Sigmoid colon (tissue), 7 donors: ENCODE results near the gene ARFGAP1. TPM values are rescaled to one million over a fixed set of nuclear protein-coding genes. Genes with fewer than 3 reads are reported as not detected.

Experiments used
- DNase-seq: peaks from one replicate; pipeline ENCODE4 v3.0.0-alpha.2; 2019
- H3K27ac ChIP-seq, 4 donors: fragments of 200-600 bp; sonication (generic); one replicate each; pipeline ENCODE4 v1.5.1; 2016 to 2019; ENCODE audit warnings: mild to moderate bottlenecking in 1 of 4
- H3K27me3 ChIP-seq, 3 donors: fragments of 200-600 bp; sonication (generic); one replicate each; pipeline ENCODE4 v1.5.1; 2019; ENCODE audit warnings: mild to moderate bottlenecking in 1 of 3
- H3K36me3 ChIP-seq, 4 donors: fragments of 200-600 bp; sonication (generic); one replicate each; pipeline ENCODE4 v1.5.1; 2016 to 2019
- H3K4me1 ChIP-seq, 4 donors: fragments of 200-600 bp; sonication (generic); one replicate each; pipeline ENCODE4 v1.5.1; 2017 to 2019
- H3K4me3 ChIP-seq, 4 donors: fragments of 200-600 bp; sonication (generic); one replicate each; pipeline ENCODE4 v1.5.1; 2017 to 2019; ENCODE audit warnings: mild to moderate bottlenecking in 2 of 4, moderate library complexity in 1 of 4
- H3K9me3 ChIP-seq, 4 donors: fragments of 200-600 bp in 3 of 4; sonication (generic) in 3 of 4; one replicate each; pipeline versions ENCODE4 v1.5.1 to v1.6.1; 2013 to 2019
- EP300 ChIP-seq, 4 donors: sonication (generic); formaldehyde crosslinking; IDR thresholded peaks; one replicate each; pipeline ENCODE4 v1.6.1; 2017; ENCODE audit warnings: antibody characterized with exemption in 4 of 4
- POLR2A ChIP-seq, 2 donors: fragments of 450-650 bp; IDR thresholded peaks; one replicate each; pipeline ENCODE4 v1.6.1; 2016; ENCODE audit warnings: antibody characterized with exemption in 2 of 2, mild to moderate bottlenecking in 2 of 2, moderate library complexity in 2 of 2
- POLR2AphosphoS5 ChIP-seq, 4 donors: sonication (generic); formaldehyde crosslinking; IDR thresholded peaks; one replicate each; pipeline ENCODE4 v1.6.1; 2017; ENCODE audit warnings: antibody characterized with exemption in 4 of 4
- WGBS, 2 donors: extraction: QIAGEN DNeasy Blood & Tissue Kit; methylation state at CpG; one replicate each; pipeline ENCODE4 v1.1.7; 2013; 5-methylcytosine and 5-hydroxymethylcytosine counted together
- intact Hi-C: fragments of 100-400 bp; cut with DNase I; formaldehyde crosslinking; loops from one replicate; pipeline ENCODE4 v1.15.1; 2023
- polyA plus RNA-seq, 3 donors: library from polyadenylated mRNA; stranded (reverse); fragments of 200-250 nt; gene quantifications; one replicate each; pipeline ENCODE4 v1.2.3, GENCODE V29; 2013
- total RNA-seq, 4 donors: library from RNA; depleted of rRNA; stranded (reverse); fragments of >200 nt; gene quantifications; one replicate each; pipeline ENCODE4 v1.1.0, GENCODE V29; 2016
- TF ChIP-seq, protein P1 (sequence below), 4 experiments: fragments of 450-650 bp in 3 of 4; fragments of 200-600 bp in 1 of 4; IDR thresholded peaks; one replicate each; pipeline ENCODE4 v1.5.1; 2016 to 2019; ENCODE audit warnings: antibody characterized with exemption in 4 of 4, mild to moderate bottlenecking in 3 of 4, moderate library complexity in 2 of 4
- donor health status: healthy with polysubstance abuse.
- donor health status: Bipolar disorder and iron deficiency.
- donor health status: healthy.

The ARFGAP1 gene
- total and polyA plus RNA-seq, 7 donors = 19.8 to 109 (median 31.8) TPM

DNA sequence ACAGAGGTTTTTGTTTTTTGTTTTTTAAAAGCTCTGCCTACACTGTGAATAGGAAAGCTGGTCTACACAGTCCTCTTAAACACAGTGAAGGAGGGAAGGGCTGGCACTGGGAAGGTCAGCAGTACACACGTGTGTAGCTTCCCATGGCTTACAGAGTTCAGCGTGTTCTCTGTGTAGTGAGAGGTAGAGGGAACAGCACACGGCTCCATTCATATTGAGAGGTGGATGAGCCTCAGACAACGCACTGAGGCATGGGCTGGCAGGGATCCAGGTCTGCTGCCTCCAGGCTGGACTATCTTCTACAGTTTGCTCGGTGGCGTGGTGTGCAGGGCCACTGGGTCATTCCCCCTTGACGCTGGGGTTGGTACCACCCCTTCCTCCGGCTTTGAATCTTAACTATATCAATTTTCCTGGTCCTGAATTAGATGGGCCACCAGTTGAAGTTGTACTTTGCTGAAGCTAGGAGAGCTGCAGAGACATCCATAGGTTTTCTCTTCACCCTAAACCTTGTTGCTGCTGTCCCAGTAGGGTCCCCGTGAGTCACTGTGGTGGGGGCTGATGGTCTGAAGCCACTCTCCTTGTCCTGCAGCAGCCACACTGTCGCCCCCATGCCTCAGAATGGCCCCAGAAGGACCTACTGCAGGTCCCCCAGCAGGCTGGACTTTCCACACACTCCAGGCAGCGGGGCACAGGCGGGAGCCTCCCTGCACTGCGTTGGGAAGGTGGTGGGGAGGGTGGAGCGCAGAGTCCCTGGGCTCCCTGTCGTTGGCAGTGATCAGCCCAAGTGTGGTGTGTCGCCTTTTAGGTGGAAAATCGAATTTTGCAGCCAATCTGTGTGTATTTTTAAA is 2.0 kb downstream of the ARFGAP1 start:
- Histone ChIP-seq H3K4me1 (peaks cover 0 to 30% (median 25%) of the 10 kb centered on the region in 4 donors), H3K27me3 (no peaks in the 10 kb centered on the region), H3K27ac (no peak overlapping the region), H3K36me3 (peaks cover 0 to 42% (median 32%) of the 10 kb centered on the region in 4 donors), H3K9me3 (no peaks in the 10 kb centered on the region), H3K4me3 (peak overlapping the region in 1 of 4 donors; percentile 91)
- TF ChIP-seq POLR2AphosphoS5 (IDR thresholded peaks at IDR 0.05) (no peak), EP300 (IDR thresholded peaks at IDR 0.05) (no peak), POLR2A (IDR thresholded peaks at IDR 0.05) (no peak)
- TF ChIP-seq, protein P1, sequence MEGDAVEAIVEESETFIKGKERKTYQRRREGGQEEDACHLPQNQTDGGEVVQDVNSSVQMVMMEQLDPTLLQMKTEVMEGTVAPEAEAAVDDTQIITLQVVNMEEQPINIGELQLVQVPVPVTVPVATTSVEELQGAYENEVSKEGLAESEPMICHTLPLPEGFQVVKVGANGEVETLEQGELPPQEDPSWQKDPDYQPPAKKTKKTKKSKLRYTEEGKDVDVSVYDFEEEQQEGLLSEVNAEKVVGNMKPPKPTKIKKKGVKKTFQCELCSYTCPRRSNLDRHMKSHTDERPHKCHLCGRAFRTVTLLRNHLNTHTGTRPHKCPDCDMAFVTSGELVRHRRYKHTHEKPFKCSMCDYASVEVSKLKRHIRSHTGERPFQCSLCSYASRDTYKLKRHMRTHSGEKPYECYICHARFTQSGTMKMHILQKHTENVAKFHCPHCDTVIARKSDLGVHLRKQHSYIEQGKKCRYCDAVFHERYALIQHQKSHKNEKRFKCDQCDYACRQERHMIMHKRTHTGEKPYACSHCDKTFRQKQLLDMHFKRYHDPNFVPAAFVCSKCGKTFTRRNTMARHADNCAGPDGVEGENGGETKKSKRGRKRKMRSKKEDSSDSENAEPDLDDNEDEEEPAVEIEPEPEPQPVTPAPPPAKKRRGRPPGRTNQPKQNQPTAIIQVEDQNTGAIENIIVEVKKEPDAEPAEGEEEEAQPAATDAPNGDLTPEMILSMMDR (IDR thresholded peaks at IDR 0.05) = no peak
- DNase-seq = no peak
- 82 to 85% methylated on average over 17 of the region's 17 CpGs for WGBS, 2 donors
- intact Hi-C loops = no loop called here

DNA sequence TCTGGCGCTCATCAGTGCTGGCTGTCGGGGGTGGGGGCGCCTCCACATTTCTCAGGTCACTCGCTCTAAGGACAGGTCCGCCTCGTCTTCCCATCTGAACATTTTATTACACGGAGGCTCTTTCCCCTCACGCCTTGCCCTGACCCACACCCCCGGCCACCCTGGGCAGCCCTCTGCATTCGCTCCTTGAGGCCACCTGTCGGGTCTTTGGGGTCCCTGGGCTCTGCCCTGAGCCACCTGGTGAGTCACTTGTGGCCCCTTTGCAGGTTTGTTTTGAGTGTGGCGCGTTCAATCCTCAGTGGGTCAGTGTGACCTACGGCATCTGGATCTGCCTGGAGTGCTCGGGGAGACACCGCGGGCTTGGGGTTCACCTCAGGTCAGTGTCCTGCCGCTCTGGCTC is 3.2 kb downstream of the ARFGAP1 start:
- intact Hi-C loops = no loop called here
- no peak for TF ChIP-seq EP300 (IDR thresholded peaks at IDR 0.05)
- no peak for TF ChIP-seq POLR2A (IDR thresholded peaks at IDR 0.05)
- TF ChIP-seq, protein P1 (IDR thresholded peaks at IDR 0.05) = no peak
- TF ChIP-seq POLR2AphosphoS5 (IDR thresholded peaks at IDR 0.05) = no peak
- peaks cover 0 to 30% (median 25%) of the 10 kb centered on the region in 4 donors for H3K4me1 ChIP-seq
- H3K4me3 ChIP-seq = no peak overlapping the region
- WGBS, 2 donors = 95 to 96% methylated on average over 18 of the region's 18 CpGs
- no peak overlapping the region for H3K27ac ChIP-seq
- H3K27me3 ChIP-seq = no peaks in the 10 kb centered on the region
- no peak for DNase-seq
- peaks cover 0 to 54% (median 41%) of the 10 kb centered on the region in 4 donors for H3K36me3 ChIP-seq
- no peaks in the 10 kb centered on the region for H3K9me3 ChIP-seq

DNA sequence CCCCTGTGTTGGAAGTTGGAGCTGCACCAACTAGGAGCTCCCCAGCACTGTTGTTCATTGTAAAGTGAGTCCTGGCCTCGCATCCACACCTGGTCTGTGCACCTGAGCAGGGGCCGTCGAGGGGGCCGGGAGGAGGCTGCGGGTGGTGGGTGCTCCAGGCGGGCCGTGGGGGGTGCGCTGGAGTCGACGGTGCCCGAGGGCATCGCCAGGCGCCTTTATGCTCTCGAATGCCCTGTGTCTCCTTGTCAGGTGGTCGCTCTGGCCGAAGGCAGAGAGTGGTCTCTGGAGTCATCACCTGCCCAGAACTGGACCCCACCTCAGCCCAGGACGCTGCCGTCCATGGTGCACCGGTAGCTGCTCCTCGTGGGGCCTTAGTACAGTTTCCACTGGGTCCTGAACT is 4.3 kb downstream of the ARFGAP1 start:
- TF ChIP-seq POLR2A (IDR thresholded peaks at IDR 0.05) = no peak
- no peak for TF ChIP-seq EP300 (IDR thresholded peaks at IDR 0.05)
- TF ChIP-seq POLR2AphosphoS5 (IDR thresholded peaks at IDR 0.05) = no peak
- TF ChIP-seq, protein P1 (IDR thresholded peaks at IDR 0.05) = no peak
- WGBS, 2 donors = 96 to 97% methylated on average over 20 of the region's 20 CpGs
- H3K36me3 ChIP-seq = peaks cover 0 to 65% (median 47%) of the 10 kb centered on the region in 4 donors

DNA sequence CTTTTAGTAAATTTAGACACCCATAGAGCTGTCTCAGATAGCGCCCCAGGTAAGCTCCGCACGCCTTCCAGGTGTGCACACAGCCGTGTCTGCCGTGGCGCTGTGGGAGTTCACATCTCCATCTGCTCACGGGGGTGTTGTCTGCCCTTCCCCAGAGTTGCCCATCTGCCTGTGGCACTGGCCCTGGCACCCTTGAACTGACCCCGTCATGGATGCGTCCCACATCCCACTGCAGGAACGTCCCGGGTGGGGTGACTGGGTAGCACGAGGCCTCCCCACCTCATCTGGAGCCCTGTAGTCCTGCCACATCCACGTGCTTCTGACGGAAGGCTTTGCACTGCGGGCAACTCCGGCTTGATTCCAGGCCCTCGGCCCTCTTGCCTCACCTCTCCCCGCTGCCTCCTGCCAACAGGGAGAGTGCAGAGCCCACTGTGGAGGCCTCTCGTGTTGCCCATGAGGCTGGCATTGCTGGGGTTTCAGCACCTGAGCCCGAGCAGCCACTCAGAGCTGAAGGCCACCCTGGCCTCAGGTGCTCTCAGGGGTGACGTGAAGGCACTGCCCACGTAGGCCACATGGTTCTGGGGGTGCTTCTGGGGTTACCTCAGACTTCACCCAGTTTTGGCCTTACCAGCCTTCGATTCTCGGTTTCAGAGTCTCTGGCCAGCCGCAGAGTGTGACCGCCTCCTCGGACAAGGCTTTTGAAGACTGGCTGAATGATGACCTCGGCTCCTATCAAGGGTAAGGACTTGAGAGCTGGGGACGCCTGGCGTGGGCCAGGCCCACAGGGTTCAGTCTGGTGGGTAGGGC is 5.1 kb downstream of the ARFGAP1 start:
- WGBS, 2 donors = 94 to 95% methylated on average over 30 of the region's 30 CpGs
- DNase-seq = no peak
- Histone ChIP-seq H3K9me3 (no peaks in the 10 kb centered on the region), H3K36me3 (peaks cover 0 to 72% (median 47%) of the 10 kb centered on the region in 4 donors), H3K4me3 (no peak overlapping the region), H3K4me1 (peaks cover 0 to 23% (median 17%) of the 10 kb centered on the region in 4 donors), H3K27me3 (no peaks in the 10 kb centered on the region), H3K27ac (no peak overlapping the region)
- intact Hi-C loops = no loop called here
- TF ChIP-seq, protein P1 (IDR thresholded peaks at IDR 0.05) = no peak
- TF ChIP-seq POLR2AphosphoS5 (IDR thresholded peaks at IDR 0.05) (no peak), EP300 (IDR thresholded peaks at IDR 0.05) (no peak), POLR2A (IDR thresholded peaks at IDR 0.05) (no peak)

More for the DNA sequence above, 4.3 kb downstream of the ARFGAP1 start:
- no peaks in the 10 kb centered on the region for H3K9me3 ChIP-seq
- DNase-seq = no peak
- intact Hi-C loops = no loop called here
- H3K4me1 ChIP-seq = peaks cover 0 to 25% (median 19%) of the 10 kb centered on the region in 4 donors
- no peak overlapping the region for H3K4me3 ChIP-seq
- H3K27me3 ChIP-seq = no peaks in the 10 kb centered on the region
- H3K27ac ChIP-seq = no peak overlapping the region
